ENCODE data around the gene ZNF350. TPM values are rescaled to one million over a fixed set of nuclear protein-coding genes. Genes with fewer than 3 reads are reported as not detected.

Gene ZNF350
- total and polyA plus RNA-seq, 2 of the 13 experiments (the other 11 are each of a cell fraction or from before 2014, with no cell fraction given), result 3.7 to 6.9 TPM

DNA sequence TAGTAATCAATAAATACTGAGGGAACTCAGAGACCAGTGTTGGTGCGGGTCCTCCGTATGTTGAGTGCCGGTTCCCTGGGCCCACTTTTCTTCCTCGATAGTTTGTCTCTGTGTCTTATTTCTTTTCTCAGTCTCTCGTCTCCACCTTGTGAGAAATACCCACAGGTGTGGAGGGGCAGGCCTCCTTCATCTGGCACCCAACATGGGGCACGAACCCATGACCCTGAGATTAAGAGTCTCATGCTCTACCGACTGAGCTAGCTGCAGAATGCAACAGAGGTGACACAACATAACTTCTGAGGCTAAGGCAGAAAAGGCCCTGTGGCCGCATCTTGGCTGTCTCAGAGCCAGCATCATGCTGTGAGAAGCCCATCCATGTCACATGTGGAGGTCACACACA lies 64.7 kb downstream of the ZNF350 start (continued):
- TF ChIP-seq, protein P1, sequence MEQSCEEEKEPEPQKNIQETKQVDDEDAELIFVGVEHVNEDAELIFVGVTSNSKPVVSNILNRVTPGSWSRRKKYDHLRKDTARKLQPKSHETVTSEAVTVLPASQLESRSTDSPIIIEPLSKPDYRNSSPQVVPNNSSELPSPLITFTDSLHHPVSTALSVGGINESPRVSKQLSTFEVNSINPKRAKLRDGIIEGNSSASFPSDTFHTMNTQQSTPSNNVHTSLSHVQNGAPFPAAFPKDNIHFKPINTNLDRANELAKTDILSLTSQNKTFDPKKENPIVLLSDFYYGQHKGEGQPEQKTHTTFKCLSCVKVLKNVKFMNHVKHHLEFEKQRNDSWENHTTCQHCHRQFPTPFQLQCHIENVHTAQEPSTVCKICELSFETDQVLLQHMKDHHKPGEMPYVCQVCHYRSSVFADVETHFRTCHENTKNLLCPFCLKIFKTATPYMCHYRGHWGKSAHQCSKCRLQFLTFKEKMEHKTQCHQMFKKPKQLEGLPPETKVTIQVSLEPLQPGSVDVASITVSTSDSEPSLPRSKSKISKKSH (CRISPR knock-in tag; IDR thresholded peaks at IDR 0.05; ENCODE audit: borderline replicate concordance), result peak; percentile 46; the same call in 1 of the 2 replicates
- TF ChIP-seq YY1 (IDR thresholded peaks at IDR 0.05; ENCODE audit: insufficient read depth, insufficient replicate concordance, low read depth, low read length), result no peak

DNA sequence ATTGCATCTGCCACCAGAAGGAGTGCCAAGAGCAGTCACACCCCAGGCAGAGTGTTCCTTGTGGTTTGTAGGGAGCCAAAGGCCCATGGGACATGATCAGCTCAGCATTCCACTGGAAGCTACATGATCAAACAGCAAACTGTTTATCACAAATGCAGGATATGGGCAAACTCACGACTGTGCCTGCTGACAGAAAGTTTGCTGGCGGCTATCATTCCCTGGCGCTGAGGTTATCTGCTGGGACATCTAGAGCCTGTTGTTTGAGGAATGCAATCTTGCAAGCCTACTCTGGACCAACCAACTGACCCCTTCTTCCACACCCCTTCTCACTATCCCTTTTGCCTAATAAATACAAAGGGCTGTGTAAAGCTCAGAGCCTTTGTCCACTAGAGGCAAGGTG lies 67.0 kb downstream of the ZNF350 start:
- FAIRE-seq (no peak), ATAC-seq (no peak), DNase-seq (ENCODE audit: low spot score) (no peak)
- ChIA-PET CTCF (ENCODE audit: low intra/inter-chr PET ratio, low total read pairs) (no interaction called here), POLR2A (no interaction called here)
- H3K79me2 ChIP-seq (ENCODE audit: insufficient read depth, low read length), result no peaks in the 10 kb centered on the region
- H3K9ac ChIP-seq (ENCODE audit: insufficient read depth, low read depth, low read length), result no peak overlapping the region
- intact Hi-C loops (cut with micrococcal nuclease; ENCODE audit: unreplicated experiment), result loop anchor here (10.0 kb wide), 1 partner anchor 85 kb away; the partner anchor contains the start of gene ZNF615
- H3K9me3 ChIP-seq (ENCODE audit: low read length), result peaks cover 89% of the 10 kb centered on the region
- 67% methylated on average over 3 of the region's 3 CpGs for WGBS (ENCODE audit: low lambda C conversion rate)
- no peak overlapping the region for H2AFZ ChIP-seq (ENCODE audit: low read length)
- peaks cover under 1% of the 10 kb centered on the region; the same call in 1 of the 2 replicates for H3K4me1 ChIP-seq (ENCODE audit: insufficient read depth, low read length)
- H4K20me1 ChIP-seq (ENCODE audit: insufficient read depth, low read length), result no peaks in the 10 kb centered on the region
- H3K36me3 ChIP-seq (replicated peaks in 1 of 2; ENCODE audit: control insufficient read depth in 1 of 2, insufficient read depth in 2 of 2, low read length in 2 of 2), result no peaks in the 10 kb centered on the region
- BruUV-seq (replicated peaks), result no TSS peak
- no peak overlapping the region for H3K4me2 ChIP-seq (ENCODE audit: low read depth, low read length)
- H3K4me3 ChIP-seq (replicated peaks in 1 of 3; ENCODE audit: insufficient read depth in 1 of 3, low read depth in 2 of 3, low read length in 3 of 3), result no peak overlapping the region
- no peak overlapping the region for H3K27ac ChIP-seq (ENCODE audit: extremely low read length, insufficient read depth, low read length)
- H3K27me3 ChIP-seq (ENCODE audit: control insufficient read depth in 1 of 2, insufficient read depth in 2 of 2, low read length in 2 of 2), result no peaks in the 10 kb centered on the region
- in situ Hi-C loops (cut with HindIII; ENCODE audit: extremely low pct_ligation_motif_present, low pct_unique_long_range_greater_than_20kb), result no loop called here
- TF ChIP-seq STAT5B (CRISPR knock-in tag; IDR thresholded peaks at IDR 0.05) (no peak), HOXA9 (CRISPR knock-in tag; IDR thresholded peaks at IDR 0.05; ENCODE audit: borderline replicate concordance) (no peak), ZNF879 (CRISPR knock-in tag; IDR thresholded peaks at IDR 0.05) (no peak), ZNF737 (CRISPR knock-in tag; IDR thresholded peaks at IDR 0.05; ENCODE audit: borderline replicate concordance) (no peak), ZMYM4 (CRISPR knock-in tag; IDR thresholded peaks at IDR 0.05) (no peak), ZNF772 (CRISPR knock-in tag; IDR thresholded peaks at IDR 0.05) (no peak), ZSCAN22 (CRISPR knock-in tag; IDR thresholded peaks at IDR 0.05) (no peak), ZNF569 (CRISPR knock-in tag; IDR thresholded peaks at IDR 0.05; ENCODE audit: borderline replicate concordance) (no peak), SRSF9 (IDR thresholded peaks at IDR 0.05; ENCODE audit: borderline replicate concordance, insufficient read depth, low read depth, low read length, poor library complexity, severe bottlenecking) (no peak), ZNF556 (CRISPR knock-in tag; IDR thresholded peaks at IDR 0.05; ENCODE audit: borderline replicate concordance) (no peak)
- TF ChIP-seq, protein P2, sequence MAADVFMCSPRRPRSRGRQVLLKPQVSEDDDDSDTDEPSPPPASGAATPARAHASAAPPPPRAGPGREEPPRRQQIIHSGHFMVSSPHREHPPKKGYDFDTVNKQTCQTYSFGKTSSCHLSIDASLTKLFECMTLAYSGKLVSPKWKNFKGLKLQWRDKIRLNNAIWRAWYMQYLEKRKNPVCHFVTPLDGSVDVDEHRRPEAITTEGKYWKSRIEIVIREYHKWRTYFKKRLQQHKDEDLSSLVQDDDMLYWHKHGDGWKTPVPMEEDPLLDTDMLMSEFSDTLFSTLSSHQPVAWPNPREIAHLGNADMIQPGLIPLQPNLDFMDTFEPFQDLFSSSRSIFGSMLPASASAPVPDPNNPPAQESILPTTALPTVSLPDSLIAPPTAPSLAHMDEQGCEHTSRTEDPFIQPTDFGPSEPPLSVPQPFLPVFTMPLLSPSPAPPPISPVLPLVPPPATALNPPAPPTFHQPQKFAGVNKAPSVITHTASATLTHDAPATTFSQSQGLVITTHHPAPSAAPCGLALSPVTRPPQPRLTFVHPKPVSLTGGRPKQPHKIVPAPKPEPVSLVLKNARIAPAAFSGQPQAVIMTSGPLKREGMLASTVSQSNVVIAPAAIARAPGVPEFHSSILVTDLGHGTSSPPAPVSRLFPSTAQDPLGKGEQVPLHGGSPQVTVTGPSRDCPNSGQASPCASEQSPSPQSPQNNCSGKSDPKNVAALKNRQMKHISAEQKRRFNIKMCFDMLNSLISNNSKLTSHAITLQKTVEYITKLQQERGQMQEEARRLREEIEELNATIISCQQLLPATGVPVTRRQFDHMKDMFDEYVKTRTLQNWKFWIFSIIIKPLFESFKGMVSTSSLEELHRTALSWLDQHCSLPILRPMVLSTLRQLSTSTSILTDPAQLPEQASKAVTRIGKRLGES (CRISPR knock-in tag; IDR thresholded peaks at IDR 0.05; ENCODE audit: borderline replicate concordance), result no peak
- TF ChIP-seq, protein P3, sequence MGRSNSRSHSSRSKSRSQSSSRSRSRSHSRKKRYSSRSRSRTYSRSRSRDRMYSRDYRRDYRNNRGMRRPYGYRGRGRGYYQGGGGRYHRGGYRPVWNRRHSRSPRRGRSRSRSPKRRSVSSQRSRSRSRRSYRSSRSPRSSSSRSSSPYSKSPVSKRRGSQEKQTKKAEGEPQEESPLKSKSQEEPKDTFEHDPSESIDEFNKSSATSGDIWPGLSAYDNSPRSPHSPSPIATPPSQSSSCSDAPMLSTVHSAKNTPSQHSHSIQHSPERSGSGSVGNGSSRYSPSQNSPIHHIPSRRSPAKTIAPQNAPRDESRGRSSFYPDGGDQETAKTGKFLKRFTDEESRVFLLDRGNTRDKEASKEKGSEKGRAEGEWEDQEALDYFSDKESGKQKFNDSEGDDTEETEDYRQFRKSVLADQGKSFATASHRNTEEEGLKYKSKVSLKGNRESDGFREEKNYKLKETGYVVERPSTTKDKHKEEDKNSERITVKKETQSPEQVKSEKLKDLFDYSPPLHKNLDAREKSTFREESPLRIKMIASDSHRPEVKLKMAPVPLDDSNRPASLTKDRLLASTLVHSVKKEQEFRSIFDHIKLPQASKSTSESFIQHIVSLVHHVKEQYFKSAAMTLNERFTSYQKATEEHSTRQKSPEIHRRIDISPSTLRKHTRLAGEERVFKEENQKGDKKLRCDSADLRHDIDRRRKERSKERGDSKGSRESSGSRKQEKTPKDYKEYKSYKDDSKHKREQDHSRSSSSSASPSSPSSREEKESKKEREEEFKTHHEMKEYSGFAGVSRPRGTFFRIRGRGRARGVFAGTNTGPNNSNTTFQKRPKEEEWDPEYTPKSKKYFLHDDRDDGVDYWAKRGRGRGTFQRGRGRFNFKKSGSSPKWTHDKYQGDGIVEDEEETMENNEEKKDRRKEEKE (IDR thresholded peaks at IDR 0.05), result no peak

Measured in HepG2 (cell line).